Body of pancreas (tissue), 4 donors: ENCODE results near the gene LST1. TPM values are rescaled to one million over a fixed set of nuclear protein-coding genes. Genes with fewer than 3 reads are reported as not detected.
A peak's percentile ranks its signal among the peaks of the same experiment; 100 is the strongest.

ENCODE experiments used
- ATAC-seq: fragments of 150-250 bp; one replicate; pipeline ENCODE4 v1.9.1; 2016
- DNase-seq, 4 donors: peaks; one replicate each; pipeline ENCODE4 v3.0.0-alpha.2; 2019
- H3K27ac ChIP-seq, 4 donors: fragments of 200-600 bp; sonication (generic); 1 replicate in 3 of 4; 2 replicates in 1 of 4; pipeline versions ENCODE4 v1.5.1 to v1.6.1; 2016 to 2019; ENCODE audit warnings: mild to moderate bottlenecking in 1 of 4, mixed read lengths in 1 of 4, moderate library complexity in 1 of 4
- H3K27me3 ChIP-seq, 2 donors: fragments of 200-600 bp; sonication (generic); one replicate each; pipeline ENCODE4 v1.6.0; 2016; ENCODE audit warnings: mild to moderate bottlenecking in 1 of 2
- H3K36me3 ChIP-seq, 2 donors: fragments of 200-600 bp; sonication (generic); replicated peaks in 1 of 2; 2 replicates each; pipeline ENCODE4 v1.5.1; 2016; ENCODE audit warnings: low read depth in 2 of 2; ENCODE audit not compliant: insufficient read depth in 1 of 2
- H3K4me1 ChIP-seq: fragments of 200-600 bp; sonication (generic); one replicate; pipeline ENCODE4 v1.6.0; 2016
- H3K4me3 ChIP-seq, 2 donors: fragments of 200-600 bp; sonication (generic); 1 replicate in 1 of 2; 2 replicates in 1 of 2; pipeline ENCODE4 v1.5.1; 2016 to 2019
- H3K9me3 ChIP-seq, 3 donors: fragments of 200-600 bp; sonication (generic); 1 replicate in 2 of 3; 2 replicates in 1 of 3; pipeline ENCODE4 v1.5.1; 2016
- POLR2A ChIP-seq, 3 donors: fragments of 450-650 bp; IDR thresholded peaks; one replicate each; pipeline ENCODE4 v1.6.1; 2016; ENCODE audit warnings: antibody characterized with exemption in 3 of 3, mild to moderate bottlenecking in 2 of 3
- WGBS, 2 donors: methylation state at CpG; one replicate each; pipeline ENCODE4 v1.1.5; 2017; 5-methylcytosine and 5-hydroxymethylcytosine counted together
- intact Hi-C: fragments of 100-400 bp; cut with DNase I; formaldehyde crosslinking; loops from one replicate; pipeline ENCODE4 v1.15.1; 2023
- total RNA-seq, 2 donors: library from RNA; depleted of rRNA; stranded (reverse); fragments of >200 nt; gene quantifications; one replicate each; pipeline ENCODE4 v1.1.0, GENCODE V29; 2016
- TF ChIP-seq, protein P1 (sequence below), 7 experiments: fragments of 450-650 bp in 4 of 7; fragments of 200-600 bp in 3 of 7; sonication (generic) in 3 of 7; IDR thresholded peaks; one replicate each; pipeline ENCODE4 v1.5.1; 2016 to 2019; ENCODE audit warnings: antibody characterized with exemption in 7 of 7

The LST1 gene
- total RNA-seq, 2 donors from 2014 or later, result 2.9 to 6.9 TPM

GRCh38 chr6:31573239-31574105, 12.6 kb upstream of the LST1 start:
- ATAC-seq, result no peak
- no peak overlapping the region for H3K27ac ChIP-seq
- H3K4me1 ChIP-seq, result peaks cover 5% of the 10 kb centered on the region
- DNase-seq, result no peak
- no peaks in the 10 kb centered on the region for H3K27me3 ChIP-seq
- intact Hi-C loops, result no loop called here
- H3K36me3 ChIP-seq, result no peaks in the 10 kb centered on the region
- 72 to 75% methylated on average over 9 of the region's 9 CpGs for WGBS, 2 donors
- H3K9me3 ChIP-seq, result no peaks in the 10 kb centered on the region
- H3K4me3 ChIP-seq, result no peak overlapping the region
- TF ChIP-seq POLR2A (IDR thresholded peaks at IDR 0.05), result no peak
- TF ChIP-seq, protein P1, sequence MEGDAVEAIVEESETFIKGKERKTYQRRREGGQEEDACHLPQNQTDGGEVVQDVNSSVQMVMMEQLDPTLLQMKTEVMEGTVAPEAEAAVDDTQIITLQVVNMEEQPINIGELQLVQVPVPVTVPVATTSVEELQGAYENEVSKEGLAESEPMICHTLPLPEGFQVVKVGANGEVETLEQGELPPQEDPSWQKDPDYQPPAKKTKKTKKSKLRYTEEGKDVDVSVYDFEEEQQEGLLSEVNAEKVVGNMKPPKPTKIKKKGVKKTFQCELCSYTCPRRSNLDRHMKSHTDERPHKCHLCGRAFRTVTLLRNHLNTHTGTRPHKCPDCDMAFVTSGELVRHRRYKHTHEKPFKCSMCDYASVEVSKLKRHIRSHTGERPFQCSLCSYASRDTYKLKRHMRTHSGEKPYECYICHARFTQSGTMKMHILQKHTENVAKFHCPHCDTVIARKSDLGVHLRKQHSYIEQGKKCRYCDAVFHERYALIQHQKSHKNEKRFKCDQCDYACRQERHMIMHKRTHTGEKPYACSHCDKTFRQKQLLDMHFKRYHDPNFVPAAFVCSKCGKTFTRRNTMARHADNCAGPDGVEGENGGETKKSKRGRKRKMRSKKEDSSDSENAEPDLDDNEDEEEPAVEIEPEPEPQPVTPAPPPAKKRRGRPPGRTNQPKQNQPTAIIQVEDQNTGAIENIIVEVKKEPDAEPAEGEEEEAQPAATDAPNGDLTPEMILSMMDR (IDR thresholded peaks at IDR 0.05), result no peak

DNA sequence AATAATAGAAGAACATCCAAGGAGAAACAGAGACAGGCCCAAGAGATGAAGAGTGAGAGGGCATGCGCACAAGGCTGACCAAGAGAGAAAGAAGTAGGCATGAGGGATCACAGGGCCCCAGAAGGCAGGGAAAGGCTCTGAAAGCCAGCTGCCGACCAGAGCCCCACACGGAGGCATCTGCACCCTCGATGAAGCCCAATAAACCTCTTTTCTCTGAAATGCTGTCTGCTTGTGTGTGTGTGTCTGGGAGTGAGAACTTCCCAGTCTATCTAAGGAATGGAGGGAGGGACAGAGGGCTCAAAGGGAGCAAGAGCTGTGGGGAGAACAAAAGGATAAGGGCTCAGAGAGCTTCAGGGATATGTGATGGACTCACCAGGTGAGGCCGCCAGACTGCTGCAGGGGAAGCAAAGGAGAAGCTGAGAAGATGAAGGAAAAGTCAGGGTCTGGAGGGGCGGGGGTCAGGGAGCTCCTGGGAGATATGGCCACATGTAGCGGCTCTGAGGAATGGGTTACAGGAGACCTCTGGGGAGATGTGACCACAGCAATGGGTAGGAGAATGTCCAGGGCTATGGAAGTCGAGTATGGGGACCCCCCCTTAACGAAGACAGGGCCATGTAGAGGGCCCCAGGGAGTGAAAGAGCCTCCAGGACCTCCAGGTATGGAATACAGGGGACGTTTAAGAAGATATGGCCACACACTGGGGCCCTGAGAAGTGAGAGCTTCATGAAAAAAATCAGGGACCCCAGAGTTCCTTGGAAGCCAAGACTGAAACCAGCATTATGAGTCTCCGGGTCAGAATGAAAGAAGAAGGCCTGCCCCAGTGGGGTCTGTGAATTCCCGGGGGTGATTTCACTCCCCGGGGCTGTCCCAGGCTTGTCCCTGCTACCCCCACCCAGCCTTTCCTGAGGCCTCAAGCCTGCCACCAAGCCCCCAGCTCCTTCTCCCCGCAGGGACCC, 11.7 kb upstream of the LST1 start:
- H3K27ac ChIP-seq, result no peak overlapping the region
- ATAC-seq (no peak), DNase-seq (no peak)
- intact Hi-C loops, result no loop called here
- peaks cover 14% of the 10 kb centered on the region for H3K4me1 ChIP-seq
- H3K27me3 ChIP-seq, result no peaks in the 10 kb centered on the region
- H3K4me3 ChIP-seq, result no peak overlapping the region
- no peak for TF ChIP-seq POLR2A (IDR thresholded peaks at IDR 0.05)
- TF ChIP-seq, protein P1 (IDR thresholded peaks at IDR 0.05), result no peak
- 62 to 71% methylated on average over 14 of the region's 14 CpGs for WGBS, 2 donors
- no peaks in the 10 kb centered on the region for H3K36me3 ChIP-seq
- H3K9me3 ChIP-seq, result no peaks in the 10 kb centered on the region

GRCh38 chr6:31575335-31575901, 10.7 kb upstream of the LST1 start, which contains the start of gene TNF:
TNF (plus strand) TSS chr6:31575565; CDS start chr6:31575742, 177 bp downstream.
- no peak within 1 kb of the TSS for H3K27ac ChIP-seq
- peaks cover 24% of the 10 kb centered on the region for H3K4me1 ChIP-seq
- H3K4me3 ChIP-seq, result no peak within 1 kb of the TSS
- H3K9me3 ChIP-seq, result no peaks in the 10 kb centered on the region
- peak in 2 of 3 donors; percentile 56 to 72 for TF ChIP-seq POLR2A (IDR thresholded peaks at IDR 0.05)
- TF ChIP-seq, protein P1 (IDR thresholded peaks at IDR 0.05), result no peak
- intact Hi-C loops, result no loop called here
- H3K27me3 ChIP-seq, result no peaks in the 10 kb centered on the region
- ATAC-seq (no peak), DNase-seq (peak in 2 of 4 donors; percentile 16 to 59)
- WGBS, 2 donors, result 56% methylated on average over 18 to 19 of the region's 19 CpGs
- H3K36me3 ChIP-seq, result no peaks in the 10 kb centered on the region

- TF ChIP-seq, protein P1 (IDR thresholded peaks at IDR 0.05), result no peak
- no peak for TF ChIP-seq POLR2A (IDR thresholded peaks at IDR 0.05)
- DNase-seq (no peak), ATAC-seq (no peak)
- Histone ChIP-seq H3K27ac (no peak overlapping the region), H3K27me3 (no peaks in the 10 kb centered on the region), H3K4me1 (peaks cover 28% of the 10 kb centered on the region), H3K9me3 (no peaks in the 10 kb centered on the region), H3K36me3 (no peaks in the 10 kb centered on the region), H3K4me3 (no peak overlapping the region)
- 67 to 75% methylated on average over 8 of the region's 8 CpGs for WGBS, 2 donors
- intact Hi-C loops, result no loop called here
These were observed 10.0 kb upstream of the LST1 start for GRCh38 chr6:31575952-31576685.
